ENCODE results near the gene MCRIP2. TPM values are rescaled to one million over a fixed set of nuclear protein-coding genes. Genes with fewer than 3 reads are reported as not detected.

The MCRIP2 gene, protein sequence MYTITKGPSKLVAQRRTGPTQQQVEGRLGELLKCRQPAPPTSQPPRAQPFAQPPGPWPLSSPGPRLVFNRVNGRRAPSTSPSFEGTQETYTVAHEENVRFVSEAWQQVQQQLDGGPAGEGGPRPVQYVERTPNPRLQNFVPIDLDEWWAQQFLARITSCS
- total RNA-seq: 10 to 100 TPM in 2 of 4 donors, 1 to 10 TPM in 2; 2.6 to 62.0 (median 17.0) TPM

DNA sequence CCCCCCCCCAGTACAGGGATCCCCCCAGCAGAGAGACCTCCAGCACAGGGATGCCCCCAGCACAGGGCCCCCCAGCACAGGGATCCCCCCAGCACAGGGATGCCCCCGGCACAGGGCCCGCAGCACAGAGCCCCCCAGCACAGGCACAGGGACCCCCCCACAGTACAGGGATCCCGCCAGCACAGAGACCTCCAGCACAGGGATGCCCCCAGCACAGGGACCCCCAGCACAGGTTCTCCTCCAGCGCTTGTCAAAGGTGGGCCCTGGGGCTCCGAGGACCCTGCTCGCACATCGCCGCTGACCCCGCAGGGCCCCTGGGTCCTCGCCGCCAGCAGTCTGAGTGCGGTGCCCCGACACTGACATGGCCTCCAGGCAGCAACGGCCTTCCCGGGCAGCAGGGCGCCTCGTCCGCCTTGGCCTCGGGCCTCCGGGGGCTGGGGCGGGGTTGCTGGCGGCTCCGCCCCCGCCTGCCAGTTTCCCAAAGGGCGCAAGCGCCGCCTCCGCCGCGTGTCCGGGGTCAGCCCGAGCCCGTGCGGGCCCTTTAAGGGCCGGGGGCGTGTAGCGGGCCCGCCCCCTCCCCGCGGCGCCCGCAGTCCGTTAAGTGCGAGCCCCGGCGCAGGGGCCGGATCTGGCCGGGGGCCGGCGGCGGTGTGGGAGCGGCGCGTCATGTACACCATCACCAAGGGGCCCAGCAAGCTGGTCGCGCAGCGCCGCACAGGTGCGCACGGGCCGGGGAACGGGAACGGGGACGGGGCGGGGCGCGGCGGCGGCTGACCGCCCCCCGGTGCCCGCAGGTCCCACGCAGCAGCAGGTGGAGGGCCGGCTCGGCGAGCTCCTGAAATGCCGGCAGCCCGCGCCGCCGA lies at the start of gene MCRIP2:
MCRIP2 (plus strand) TSS at position 503 of the 863 bp plus-strand sequence; CDS start at position 667, 164 bp downstream.
- peaks cover 0 to 6% of the 10 kb centered on the region in 2 donors for H3K4me1 ChIP-seq
- DNase-seq: peak; percentile 75 to 86
- no peaks in the 10 kb centered on the region for H3K9me3 ChIP-seq
- peak within 1 kb of the TSS; percentile 48 to 84 for H3K27ac ChIP-seq
- intact Hi-C loops (cut with DNase I; ENCODE audit: low total_unique reads): no loop called here
- H3K27me3 ChIP-seq: no peaks in the 10 kb centered on the region
- TF ChIP-seq POLR2A (IDR thresholded peaks at IDR 0.05): peak in 1 of 2 donors; percentile 58
- TF ChIP-seq, protein P1, sequence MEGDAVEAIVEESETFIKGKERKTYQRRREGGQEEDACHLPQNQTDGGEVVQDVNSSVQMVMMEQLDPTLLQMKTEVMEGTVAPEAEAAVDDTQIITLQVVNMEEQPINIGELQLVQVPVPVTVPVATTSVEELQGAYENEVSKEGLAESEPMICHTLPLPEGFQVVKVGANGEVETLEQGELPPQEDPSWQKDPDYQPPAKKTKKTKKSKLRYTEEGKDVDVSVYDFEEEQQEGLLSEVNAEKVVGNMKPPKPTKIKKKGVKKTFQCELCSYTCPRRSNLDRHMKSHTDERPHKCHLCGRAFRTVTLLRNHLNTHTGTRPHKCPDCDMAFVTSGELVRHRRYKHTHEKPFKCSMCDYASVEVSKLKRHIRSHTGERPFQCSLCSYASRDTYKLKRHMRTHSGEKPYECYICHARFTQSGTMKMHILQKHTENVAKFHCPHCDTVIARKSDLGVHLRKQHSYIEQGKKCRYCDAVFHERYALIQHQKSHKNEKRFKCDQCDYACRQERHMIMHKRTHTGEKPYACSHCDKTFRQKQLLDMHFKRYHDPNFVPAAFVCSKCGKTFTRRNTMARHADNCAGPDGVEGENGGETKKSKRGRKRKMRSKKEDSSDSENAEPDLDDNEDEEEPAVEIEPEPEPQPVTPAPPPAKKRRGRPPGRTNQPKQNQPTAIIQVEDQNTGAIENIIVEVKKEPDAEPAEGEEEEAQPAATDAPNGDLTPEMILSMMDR (IDR thresholded peaks at IDR 0.05): no peak
- H3K36me3 ChIP-seq: no peaks in the 10 kb centered on the region
- peak within 1 kb of the TSS; percentile 36 to 72 for H3K4me3 ChIP-seq

DNA sequence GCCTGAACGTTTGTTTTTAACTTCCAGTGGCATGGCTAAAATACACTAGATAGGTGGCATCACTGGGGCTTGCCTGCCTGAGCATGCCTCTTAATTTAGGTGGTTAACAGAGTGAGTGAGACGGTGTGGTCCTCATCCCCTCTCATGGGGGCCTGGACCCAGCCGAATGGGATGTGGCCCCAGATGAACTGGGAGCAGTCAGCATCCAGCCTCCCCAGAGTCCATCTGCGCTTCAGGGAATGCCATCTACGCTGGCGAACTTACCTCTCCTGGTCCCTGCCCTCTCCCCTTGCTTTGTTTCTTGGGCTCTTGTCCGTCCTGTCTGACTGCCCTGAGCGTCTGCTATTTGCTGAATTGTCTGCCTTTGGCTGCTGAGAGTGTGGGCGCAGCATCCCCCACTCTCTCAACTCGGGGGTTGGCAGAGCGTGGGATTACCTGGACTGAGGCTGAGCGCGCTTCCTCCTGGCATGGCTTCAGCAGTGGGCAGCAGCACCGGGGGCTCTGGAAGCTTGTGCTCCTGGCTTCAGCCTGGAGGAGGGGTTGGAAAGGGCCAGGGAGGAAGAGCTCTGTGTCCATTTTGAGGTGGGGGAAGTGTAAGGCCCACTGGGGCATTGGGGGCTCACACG lies 49.6 kb upstream of the MCRIP2 start:
- Histone ChIP-seq H3K27ac (no peak overlapping the region), H3K36me3 (no peaks in the 10 kb centered on the region), H3K4me1 (peaks cover 0 to 20% of the 10 kb centered on the region in 2 donors), H3K27me3 (no peaks in the 10 kb centered on the region), H3K9me3 (no peaks in the 10 kb centered on the region), H3K4me3 (no peak overlapping the region)
- TF ChIP-seq, protein P1 (IDR thresholded peaks at IDR 0.05): no peak
- TF ChIP-seq POLR2A (IDR thresholded peaks at IDR 0.05): no peak
- DNase-seq: no peak
- intact Hi-C loops (cut with DNase I; ENCODE audit: low total_unique reads): no loop called here

DNA sequence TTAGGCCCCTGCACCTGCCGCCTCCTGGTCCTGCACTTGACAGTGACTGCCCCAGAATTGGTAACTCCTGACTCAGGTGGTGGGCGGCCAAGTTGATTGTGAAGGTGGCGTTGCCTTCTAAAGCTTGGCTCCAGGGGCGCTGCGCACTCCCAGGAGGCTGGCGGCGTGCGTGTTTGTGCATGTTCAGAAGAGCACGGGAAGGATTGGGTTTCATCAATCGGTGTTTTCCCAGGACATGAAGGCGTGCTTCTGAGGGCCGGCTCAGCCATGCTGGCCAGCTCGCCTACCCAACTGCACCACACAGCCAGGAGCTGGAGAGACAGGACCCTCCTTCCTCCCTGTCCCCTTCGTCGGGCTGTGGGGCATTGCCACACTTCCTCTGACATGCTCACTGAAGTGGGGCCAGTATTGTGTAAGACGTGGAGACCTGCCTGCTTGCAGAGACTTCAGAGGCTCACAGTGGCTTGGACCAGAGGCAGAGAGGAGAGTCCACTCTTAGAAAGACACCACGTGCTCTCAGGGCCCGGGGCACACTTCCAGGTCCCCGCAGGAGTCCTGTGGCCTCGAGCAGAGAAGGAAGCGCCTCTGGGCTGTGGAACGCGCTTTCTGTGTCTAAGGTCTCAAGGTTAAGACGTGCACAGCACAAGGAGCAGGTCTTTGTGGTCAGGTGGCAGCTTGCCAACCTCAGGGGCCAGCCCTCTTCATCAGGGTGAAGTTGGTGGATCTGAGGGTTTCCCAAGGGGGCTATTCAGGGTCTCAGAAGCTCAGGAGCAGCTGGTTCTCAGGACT lies 48.9 kb upstream of the MCRIP2 start:
- no peak for DNase-seq

DNA sequence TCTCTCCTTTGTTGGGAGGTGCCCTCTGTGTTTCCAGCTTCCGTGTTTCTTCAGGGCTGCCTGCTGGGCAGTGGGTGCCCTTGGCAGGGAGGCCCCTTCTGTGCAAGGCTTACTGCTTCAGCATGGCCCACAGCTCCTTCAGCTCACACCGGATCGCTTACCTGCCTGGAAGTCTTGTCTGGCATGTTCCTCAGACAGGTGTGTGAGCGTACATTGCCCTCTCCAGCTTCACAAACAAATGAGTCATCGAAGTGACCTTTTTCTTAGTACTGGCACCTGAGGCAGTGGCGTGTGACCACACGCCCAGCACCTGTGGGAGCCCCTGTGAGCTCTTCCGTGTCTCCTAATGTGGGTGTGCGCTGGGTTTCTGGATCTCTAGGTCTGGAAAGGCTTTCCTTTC lies 48.2 kb upstream of the MCRIP2 start:
- Histone ChIP-seq H3K27me3 (no peaks in the 10 kb centered on the region), H3K27ac (no peak overlapping the region), H3K9me3 (no peaks in the 10 kb centered on the region), H3K4me3 (no peak overlapping the region), H3K36me3 (no peaks in the 10 kb centered on the region), H3K4me1 (peaks cover 0 to 8% of the 10 kb centered on the region in 2 donors)
- no peak for DNase-seq
- intact Hi-C loops (cut with DNase I; ENCODE audit: low total_unique reads): no loop called here
- TF ChIP-seq, protein P1 (IDR thresholded peaks at IDR 0.05): no peak
- no peak for TF ChIP-seq POLR2A (IDR thresholded peaks at IDR 0.05)

More for the DNA sequence above, 48.9 kb upstream of the MCRIP2 start:
- peaks cover 0 to 15% of the 10 kb centered on the region in 2 donors for H3K4me1 ChIP-seq
- no peak overlapping the region for H3K27ac ChIP-seq
- H3K9me3 ChIP-seq: no peaks in the 10 kb centered on the region
- no peaks in the 10 kb centered on the region for H3K27me3 ChIP-seq
- H3K4me3 ChIP-seq: no peak overlapping the region
- intact Hi-C loops (cut with DNase I; ENCODE audit: low total_unique reads): no loop called here
- TF ChIP-seq, protein P1 (IDR thresholded peaks at IDR 0.05): no peak
- TF ChIP-seq POLR2A (IDR thresholded peaks at IDR 0.05): no peak
- H3K36me3 ChIP-seq: no peaks in the 10 kb centered on the region
